Prostate gland (tissue), 2 donors: Measurements from ENCODE around the gene AGL.

Source experiments
- POLR2A ChIP-seq: fragments of 450-650 bp; IDR thresholded peaks from one replicate; pipeline ENCODE4 v1.6.1; 2016; ENCODE audit warnings: antibody characterized with exemption, mild to moderate bottlenecking
- TF ChIP-seq, protein P1 (sequence below), 4 experiments: fragments of 200-600 bp in 2 of 4; fragments of 450-650 bp in 2 of 4; sonication (generic) in 2 of 4; IDR thresholded peaks; 1 replicate in 3 of 4; 2 replicates in 1 of 4; pipeline ENCODE4 v1.5.1; 2016 to 2019; ENCODE audit warnings: antibody characterized with exemption in 4 of 4, mild to moderate bottlenecking in 2 of 4, moderate library complexity in 2 of 4

DNA sequence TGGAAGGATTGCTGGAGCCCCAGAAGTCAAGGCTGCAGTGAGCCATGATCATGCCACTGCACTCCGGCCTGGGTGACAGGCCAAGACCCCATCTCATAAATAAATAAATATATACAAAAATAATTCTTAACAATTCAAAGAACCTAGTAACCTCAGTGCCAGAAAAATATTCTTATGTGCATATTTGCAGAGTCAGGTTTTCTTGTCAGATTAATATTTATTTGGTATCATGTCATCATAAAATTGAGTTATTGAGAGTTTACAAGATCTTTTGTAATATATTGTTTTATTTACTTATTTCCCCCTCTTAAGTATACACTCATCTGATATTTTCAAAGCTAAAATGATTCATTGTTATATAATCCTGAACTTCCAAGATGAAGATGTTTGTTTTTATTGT lies 24.5 kb upstream of the AGL start:
- TF ChIP-seq, protein P1, sequence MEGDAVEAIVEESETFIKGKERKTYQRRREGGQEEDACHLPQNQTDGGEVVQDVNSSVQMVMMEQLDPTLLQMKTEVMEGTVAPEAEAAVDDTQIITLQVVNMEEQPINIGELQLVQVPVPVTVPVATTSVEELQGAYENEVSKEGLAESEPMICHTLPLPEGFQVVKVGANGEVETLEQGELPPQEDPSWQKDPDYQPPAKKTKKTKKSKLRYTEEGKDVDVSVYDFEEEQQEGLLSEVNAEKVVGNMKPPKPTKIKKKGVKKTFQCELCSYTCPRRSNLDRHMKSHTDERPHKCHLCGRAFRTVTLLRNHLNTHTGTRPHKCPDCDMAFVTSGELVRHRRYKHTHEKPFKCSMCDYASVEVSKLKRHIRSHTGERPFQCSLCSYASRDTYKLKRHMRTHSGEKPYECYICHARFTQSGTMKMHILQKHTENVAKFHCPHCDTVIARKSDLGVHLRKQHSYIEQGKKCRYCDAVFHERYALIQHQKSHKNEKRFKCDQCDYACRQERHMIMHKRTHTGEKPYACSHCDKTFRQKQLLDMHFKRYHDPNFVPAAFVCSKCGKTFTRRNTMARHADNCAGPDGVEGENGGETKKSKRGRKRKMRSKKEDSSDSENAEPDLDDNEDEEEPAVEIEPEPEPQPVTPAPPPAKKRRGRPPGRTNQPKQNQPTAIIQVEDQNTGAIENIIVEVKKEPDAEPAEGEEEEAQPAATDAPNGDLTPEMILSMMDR (IDR thresholded peaks at IDR 0.05) = no peak
- TF ChIP-seq POLR2A = no peak
